SU-DHL-6 (cell line): ENCODE measurements around the gene CFL1.

Source experiments
- H2AFZ ChIP-seq: fragments of 200-600 bp; sonication (generic); 2 replicates; pipeline ENCODE4 v1.6.1; 2014; ENCODE audit warnings: low read depth, mild to moderate bottlenecking, moderate library complexity, mixed read lengths, antibody characterized with exemption, low read length; ENCODE audit not compliant: severe bottlenecking
- H3F3A ChIP-seq: fragments of 200-600 bp; shearing (Covaris generic); 2 replicates; pipeline ENCODE4 v1.6.0; 2016; ENCODE audit warnings: antibody characterized with exemption, mild to moderate bottlenecking; ENCODE audit not compliant: insufficient read depth
- H3K27ac ChIP-seq: fragments of 200-600 bp; sonication (generic); 2 replicates; pipeline ENCODE4 v1.5.1; 2016; ENCODE audit warnings: low read depth, mild to moderate bottlenecking, low read length, moderate library complexity, mixed read lengths
- H3K27me3 ChIP-seq: fragments of 200-600 bp; sonication (generic), shearing (Covaris generic); 2 replicates; pipeline ENCODE4 v1.6.0; 2014; ENCODE audit warnings: mild to moderate bottlenecking, low read length
- H3K36me3 ChIP-seq: fragments of 200-600 bp; sonication (generic); 2 replicates; pipeline ENCODE4 v1.6.1; 2014; ENCODE audit warnings: mild to moderate bottlenecking, low read length, mixed read lengths
- H3K4me2 ChIP-seq: fragments of 300-600, 200-600 bp; shearing (Covaris generic), sonication (generic); 2 replicates; pipeline ENCODE4 v1.6.0; 2014; ENCODE audit warnings: low read length, low read depth, mild to moderate bottlenecking; ENCODE audit not compliant: poor library complexity, severe bottlenecking
- H3K4me3 ChIP-seq: fragments of 200-600 bp; sonication (generic); 2 replicates; pipeline ENCODE4 v1.5.1; 2014; ENCODE audit warnings: antibody characterized with exemption, low read length, mild to moderate bottlenecking, mixed read lengths; ENCODE audit not compliant: insufficient read depth, poor library complexity, severe bottlenecking
- H3K79me2 ChIP-seq: fragments of 200-600 bp; sonication (generic); 2 replicates; pipeline ENCODE4 v1.6.1; 2014; ENCODE audit warnings: mild to moderate bottlenecking, low read length, moderate library complexity; ENCODE audit not compliant: insufficient read depth
- H3K9ac ChIP-seq: fragments of 200-600 bp; sonication (generic); 2 replicates; pipeline ENCODE4 v1.7.0; 2014; ENCODE audit warnings: mild to moderate bottlenecking, low read length
- H3K9me2 ChIP-seq: fragments of 200-600 bp; sonication (generic); replicated peaks from 2 replicates; pipeline ENCODE4 v1.6.1; 2014; ENCODE audit warnings: low read length; ENCODE audit not compliant: insufficient read depth
- H3K9me3 ChIP-seq: fragments of 200-600 bp; sonication (generic); 2 replicates; pipeline ENCODE4 v1.6.1; 2014; ENCODE audit warnings: low read length, mixed read lengths; ENCODE audit not compliant: insufficient read depth
- H4K20me1 ChIP-seq: fragments of 200-600 bp; sonication (generic); 2 replicates; pipeline ENCODE4 v1.6.1; 2014; ENCODE audit warnings: low read depth, mild to moderate bottlenecking, antibody characterized with exemption, low read length, moderate library complexity, mixed read lengths
- EZH2phosphoT487 ChIP-seq: fragments of 200-600 bp; sonication (generic), shearing (Covaris generic); conservative IDR thresholded peaks from 2 replicates; pipeline ENCODE4 v1.6.1; 2018; ENCODE audit warnings: mild to moderate bottlenecking, antibody characterized with exemption, low read length, moderate library complexity, mixed read lengths
- TF ChIP-seq, protein P1 (sequence below): fragments of 200-600 bp; sonication (generic); IDR thresholded peaks from one replicate; pipeline ENCODE4 v1.5.1; 2017; ENCODE audit warnings: antibody characterized with exemption, mild to moderate bottlenecking, low read length, moderate library complexity; ENCODE audit not compliant: insufficient read depth, poor library complexity, severe bottlenecking

The CFL1 gene

GRCh38 chr11:65864706-65865471 lies 6.9 kb upstream of the CFL1 start:
- Histone ChIP-seq H3K9me3 (no peaks in the 10 kb centered on the region), H3K27ac (no peak overlapping the region), H3K9ac (no peak overlapping the region), H3K4me3 (no peak overlapping the region), H4K20me1 (no peaks in the 10 kb centered on the region), H3K9me2 (no peaks in the 10 kb centered on the region), H3K27me3 (no peaks in the 10 kb centered on the region), H2AFZ (no peak overlapping the region), H3F3A (no peaks in the 10 kb centered on the region), H3K79me2 (peaks cover 17% of the 10 kb centered on the region), H3K36me3 (no peaks in the 10 kb centered on the region), H3K4me2 (no peak overlapping the region)
- TF ChIP-seq, protein P1, sequence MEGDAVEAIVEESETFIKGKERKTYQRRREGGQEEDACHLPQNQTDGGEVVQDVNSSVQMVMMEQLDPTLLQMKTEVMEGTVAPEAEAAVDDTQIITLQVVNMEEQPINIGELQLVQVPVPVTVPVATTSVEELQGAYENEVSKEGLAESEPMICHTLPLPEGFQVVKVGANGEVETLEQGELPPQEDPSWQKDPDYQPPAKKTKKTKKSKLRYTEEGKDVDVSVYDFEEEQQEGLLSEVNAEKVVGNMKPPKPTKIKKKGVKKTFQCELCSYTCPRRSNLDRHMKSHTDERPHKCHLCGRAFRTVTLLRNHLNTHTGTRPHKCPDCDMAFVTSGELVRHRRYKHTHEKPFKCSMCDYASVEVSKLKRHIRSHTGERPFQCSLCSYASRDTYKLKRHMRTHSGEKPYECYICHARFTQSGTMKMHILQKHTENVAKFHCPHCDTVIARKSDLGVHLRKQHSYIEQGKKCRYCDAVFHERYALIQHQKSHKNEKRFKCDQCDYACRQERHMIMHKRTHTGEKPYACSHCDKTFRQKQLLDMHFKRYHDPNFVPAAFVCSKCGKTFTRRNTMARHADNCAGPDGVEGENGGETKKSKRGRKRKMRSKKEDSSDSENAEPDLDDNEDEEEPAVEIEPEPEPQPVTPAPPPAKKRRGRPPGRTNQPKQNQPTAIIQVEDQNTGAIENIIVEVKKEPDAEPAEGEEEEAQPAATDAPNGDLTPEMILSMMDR, result no peak
- TF ChIP-seq EZH2phosphoT487, result no peak

DNA sequence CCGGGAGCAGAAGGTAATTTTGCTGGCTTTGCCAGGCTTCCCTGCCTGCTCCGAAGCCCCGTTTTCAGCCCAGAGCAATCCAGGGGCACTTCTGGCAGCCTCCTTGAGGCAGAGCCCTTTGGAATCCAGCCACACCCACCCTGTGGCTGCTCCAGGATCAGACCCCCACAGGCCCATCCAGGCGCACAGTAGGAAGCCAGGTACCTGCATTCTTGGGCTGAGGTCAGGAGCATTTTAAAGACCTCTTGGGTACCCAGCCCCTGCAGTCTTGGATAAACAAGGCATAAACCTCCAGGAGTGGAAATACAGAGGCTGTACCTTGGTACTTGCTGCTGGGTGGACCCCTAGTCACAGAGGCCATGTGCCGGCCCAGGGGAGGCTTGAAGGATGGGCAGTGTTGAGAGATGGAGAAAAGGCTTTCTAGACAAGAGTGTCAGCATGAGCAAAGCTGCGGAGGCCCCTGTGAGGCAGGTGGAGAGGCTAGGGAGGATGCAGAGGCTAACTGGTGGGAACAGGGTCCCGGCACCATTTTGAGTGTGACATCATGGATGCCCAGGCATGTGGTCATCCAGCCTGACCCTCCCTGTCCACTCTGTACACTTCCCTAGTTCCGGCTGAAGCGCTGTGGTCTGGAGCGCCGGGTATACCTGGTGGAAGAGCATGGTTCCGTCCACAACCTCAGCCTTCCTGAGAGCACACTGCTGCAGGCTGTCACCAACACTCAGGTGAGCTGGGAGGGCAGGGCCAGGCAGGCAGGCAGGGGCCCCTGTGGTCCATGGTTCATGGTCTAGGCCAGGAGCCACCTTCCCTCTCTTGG lies 6.1 kb upstream of the CFL1 start:
- no peaks in the 10 kb centered on the region for H3K36me3 ChIP-seq
- H3F3A ChIP-seq, result no peaks in the 10 kb centered on the region
- H3K4me3 ChIP-seq, result no peak overlapping the region
- no peak overlapping the region for H3K27ac ChIP-seq
- no peak overlapping the region for H2AFZ ChIP-seq
- no peak overlapping the region for H3K4me2 ChIP-seq
- no peaks in the 10 kb centered on the region for H3K27me3 ChIP-seq
- TF ChIP-seq EZH2phosphoT487, result no peak
- TF ChIP-seq, protein P1, result no peak
- H3K9ac ChIP-seq, result no peak overlapping the region
- no peaks in the 10 kb centered on the region for H3K9me2 ChIP-seq
- no peaks in the 10 kb centered on the region for H4K20me1 ChIP-seq
- peaks cover 17% of the 10 kb centered on the region for H3K79me2 ChIP-seq
- H3K9me3 ChIP-seq, result no peaks in the 10 kb centered on the region

GRCh38 chr11:65862941-65863888 lies 5.2 kb upstream of the CFL1 start:
- Histone ChIP-seq H3F3A (peaks cover 8% of the 10 kb centered on the region), H3K36me3 (no peaks in the 10 kb centered on the region), H2AFZ (no peak overlapping the region), H3K27me3 (no peaks in the 10 kb centered on the region), H3K79me2 (peaks cover 17% of the 10 kb centered on the region), H3K27ac (no peak overlapping the region), H3K9me3 (no peaks in the 10 kb centered on the region), H4K20me1 (no peaks in the 10 kb centered on the region), H3K4me3 (no peak overlapping the region), H3K9ac (no peak overlapping the region), H3K4me2 (no peak overlapping the region), H3K9me2 (no peaks in the 10 kb centered on the region)
- TF ChIP-seq, protein P1, result no peak
